ENCODE data around the gene CHD9. TPM values are rescaled to one million over a fixed set of nuclear protein-coding genes. Genes with fewer than 3 reads are reported as not detected.

Gene CHD9
- total RNA-seq, 1 experiment from 2014 or later: 28.8 TPM

GRCh38 chr16:53356478-53357207, 301.9 kb downstream of the CHD9 start:
- no peak for DNase-seq (ENCODE audit: low read depth)

- DNase-seq (ENCODE audit: low read depth): no peak
Observed at GRCh38 chr16:53357208-53357586, 302.4 kb downstream of the CHD9 start.

GRCh38 chr16:53357955-53358354, 303.2 kb downstream of the CHD9 start:
- no peak for DNase-seq (ENCODE audit: low read depth)

- DNase-seq (ENCODE audit: low read depth): no peak
Observed at GRCh38 chr16:53358884-53359283, 304.1 kb downstream of the CHD9 start.

GRCh38 chr16:53369921-53370320, 315.1 kb downstream of the CHD9 start:
- no peak for DNase-seq (ENCODE audit: low read depth)

- DNase-seq (ENCODE audit: low read depth): no peak
Observed at GRCh38 chr16:53370827-53371226, 316.0 kb downstream of the CHD9 start.

GRCh38 chr16:53372992-53373871, 318.4 kb downstream of the CHD9 start:
- DNase-seq (ENCODE audit: low read depth): no peak

GRCh38 chr16:53374800-53375199, 320.0 kb downstream of the CHD9 start:
- no peak for DNase-seq (ENCODE audit: low read depth)

- DNase-seq (ENCODE audit: low read depth): no peak
Observed at GRCh38 chr16:53378138-53378537, 323.3 kb downstream of the CHD9 start.

Other genes with a start within 250 kb of the CHD9 start
- gene CHD9NB, start 2.1 kb upstream of the CHD9 start, total RNA-seq (2014; rRNA removed; shearing (Covaris generic)): not detected in 2 replicates

All from RPMI7951 (cell line).